Bronchial epithelial cell (primary cell): ENCODE measurements around the gene COL25A1. TPM values are rescaled to one million over a fixed set of nuclear protein-coding genes. Genes with fewer than 3 reads are reported as not detected.

Experiments
- DNase-seq: peaks from one replicate; pipeline ENCODE4 v3.0.0-alpha.2; 2010; ENCODE audit warnings: low read depth
- FAIRE-seq: peaks from 2 replicates; lab custom pipeline; 2011; peaks lifted over from hg19 to GRCh38; lab: Jason Lieb, UNC
- H3K27me3 ChIP-seq: 2 replicates; pipeline ENCODE4 v1.5.1; 2011; ENCODE audit warnings: low read length; ENCODE audit not compliant: control insufficient read depth, insufficient read depth
- H3K36me3 ChIP-seq: 2 replicates; pipeline ENCODE4 v1.5.1; 2011; ENCODE audit warnings: low read length; ENCODE audit not compliant: control insufficient read depth, insufficient read depth
- H3K4me3 ChIP-seq: 2 replicates; pipeline ENCODE4 v1.5.1; 2011; ENCODE audit warnings: mild to moderate bottlenecking, low read depth, low read length, control low read depth
- CTCF ChIP-seq: IDR thresholded peaks from 2 replicates; pipeline ENCODE4 v1.5.1; 2011; ENCODE audit warnings: mild to moderate bottlenecking, moderate library complexity, low read length, control low read depth, inconsistent platforms; ENCODE audit not compliant: insufficient read depth, severe bottlenecking
- total RNA-seq: library from RNA; depleted of rRNA; stranded (reverse); fragments of >200 nt; gene quantifications from 2 replicates; pipeline ENCODE4 v1.2.1, GENCODE V29; 2014

The COL25A1 gene
- total RNA-seq, 1 donor from 2014 or later, result under 0.01 TPM

- H3K27me3 ChIP-seq, result no peaks in the 10 kb centered on the region
- no peaks in the 10 kb centered on the region for H3K36me3 ChIP-seq
- DNase-seq, result no peak
- no peak for TF ChIP-seq CTCF
- no peak overlapping the region for H3K4me3 ChIP-seq
- no peak for FAIRE-seq
Measured at GRCh38 chr4:108980455-108981239, 321.8 kb downstream of the COL25A1 start.

- H3K4me3 ChIP-seq, result no peak overlapping the region
- no peak for DNase-seq
- FAIRE-seq, result no peak
- TF ChIP-seq CTCF, result no peak
- no peaks in the 10 kb centered on the region for H3K36me3 ChIP-seq
- no peaks in the 10 kb centered on the region for H3K27me3 ChIP-seq
Measured at GRCh38 chr4:108979759-108980158, 322.7 kb downstream of the COL25A1 start.

GRCh38 chr4:108978066-108978465, 324.4 kb downstream of the COL25A1 start:
- Histone ChIP-seq H3K27me3 (no peaks in the 10 kb centered on the region), H3K4me3 (no peak overlapping the region), H3K36me3 (no peaks in the 10 kb centered on the region)
- DNase-seq (no peak), FAIRE-seq (no peak)
- no peak for TF ChIP-seq CTCF

- no peak for FAIRE-seq
- Histone ChIP-seq H3K36me3 (no peaks in the 10 kb centered on the region), H3K27me3 (no peaks in the 10 kb centered on the region), H3K4me3 (no peak overlapping the region)
- no peak for TF ChIP-seq CTCF
- no peak for DNase-seq
Measured at GRCh38 chr4:108972613-108973283, 329.7 kb downstream of the COL25A1 start.

GRCh38 chr4:108971473-108971872, 331.0 kb downstream of the COL25A1 start:
- H3K27me3 ChIP-seq, result no peaks in the 10 kb centered on the region
- no peak overlapping the region for H3K4me3 ChIP-seq
- H3K36me3 ChIP-seq, result no peaks in the 10 kb centered on the region
- no peak for TF ChIP-seq CTCF
- FAIRE-seq, result no peak
- no peak for DNase-seq
